Keratinocyte (primary cell): ENCODE measurements around the gene ALDH7A1. TPM values are rescaled to one million over a fixed set of nuclear protein-coding genes. Genes with fewer than 3 reads are reported as not detected.
"Not testable (repeated sequence)": the region's sequence is repeated elsewhere in the genome, so short reads cannot be mapped to it uniquely, and the experiment has no call there.

ENCODE experiments used
- DNase-seq: peaks from one replicate; pipeline ENCODE4 v3.0.0-alpha.2; 2011; ENCODE audit warnings: low read depth, missing footprints, low spot score
- FAIRE-seq: peaks from 2 replicates; lab custom pipeline; 2011; peaks lifted over from hg19 to GRCh38; lab: Jason Lieb, UNC
- H2AFZ ChIP-seq: 2 replicates; pipeline ENCODE4 v1.6.0; 2012; ENCODE audit warnings: low read length, control low read depth, inconsistent platforms; ENCODE audit not compliant: control insufficient read depth
- H3K27ac ChIP-seq: 2 replicates; pipeline ENCODE4 v1.5.1; 2011; ENCODE audit warnings: low read length; ENCODE audit not compliant: control insufficient read depth, insufficient read depth
- H3K27me3 ChIP-seq: 3 replicates; pipeline ENCODE4 v1.6.0; 2011; ENCODE audit warnings: low read length; ENCODE audit not compliant: control insufficient read depth, insufficient read depth; ENCODE audit errors: extremely low read depth
- H3K36me3 ChIP-seq, 2 experiments: 2 replicates in 1 of 2; 3 replicates in 1 of 2; pipeline ENCODE4 v1.5.1; 2011; ENCODE audit warnings: low read length in 2 of 2, mild to moderate bottlenecking in 1 of 2; ENCODE audit not compliant: control insufficient read depth in 2 of 2, insufficient read depth in 2 of 2; ENCODE audit errors: extremely low read depth in 1 of 2
- H3K4me1 ChIP-seq: 3 replicates; pipeline ENCODE4 v1.5.1; 2011; ENCODE audit warnings: low read length; ENCODE audit not compliant: control insufficient read depth, insufficient read depth; ENCODE audit errors: extremely low read depth
- H3K4me2 ChIP-seq: 3 replicates; pipeline ENCODE4 v1.6.0; 2011; ENCODE audit warnings: low read depth, low read length; ENCODE audit not compliant: control insufficient read depth, insufficient read depth; ENCODE audit errors: extremely low read depth
- H3K4me3 ChIP-seq, 3 experiments: fragments of 200-600 bp in 1 of 3; sonication (generic) in 1 of 3; 2 replicates in 2 of 3; 3 replicates in 1 of 3; pipeline ENCODE4 v1.5.1; 2011 to 2016; ENCODE audit warnings: low read length in 3 of 3, mild to moderate bottlenecking in 3 of 3, control low read depth in 2 of 3, inconsistent platforms in 1 of 3, low read depth in 1 of 3, mixed read lengths in 1 of 3, mixed run types in 1 of 3, moderate library complexity in 1 of 3; ENCODE audit not compliant: control insufficient read depth in 2 of 3, insufficient read depth in 2 of 3; ENCODE audit errors: extremely low read depth in 1 of 3
- H3K79me2 ChIP-seq: 2 replicates; pipeline ENCODE4 v1.6.0; 2012; ENCODE audit warnings: low read length; ENCODE audit not compliant: control insufficient read depth, insufficient read depth
- H3K9ac ChIP-seq: 3 replicates; pipeline ENCODE4 v1.6.0; 2011; ENCODE audit warnings: low read length; ENCODE audit not compliant: control insufficient read depth, insufficient read depth; ENCODE audit errors: extremely low read depth
- H3K9me1 ChIP-seq: 3 replicates; pipeline ENCODE4 v1.6.0; 2011; ENCODE audit warnings: low read length; ENCODE audit not compliant: control insufficient read depth, insufficient read depth; ENCODE audit errors: extremely low read depth
- H3K9me3 ChIP-seq: 2 replicates; pipeline ENCODE4 v1.5.1; 2012; ENCODE audit warnings: low read depth, low read length; ENCODE audit not compliant: control insufficient read depth
- H4K20me1 ChIP-seq: 3 replicates; pipeline ENCODE4 v1.6.0; 2011; ENCODE audit warnings: low read length; ENCODE audit not compliant: control insufficient read depth, insufficient read depth; ENCODE audit errors: extremely low read depth
- CTCF ChIP-seq, 3 experiments: IDR thresholded peaks in 1 of 3; conservative IDR thresholded peaks in 1 of 3; optimal IDR thresholded peaks in 1 of 3; 2 replicates in 2 of 3; 3 replicates in 1 of 3; pipeline versions ENCODE3 to v1.5.1; 2011; ENCODE audit warnings: low read length in 3 of 3, mild to moderate bottlenecking in 3 of 3, moderate library complexity in 2 of 3, control low read depth in 1 of 3, inconsistent platforms in 1 of 3; ENCODE audit not compliant: insufficient read depth in 2 of 3; ENCODE audit errors: extremely low read depth in 1 of 3
- EZH2 ChIP-seq: IDR thresholded peaks from one replicate; pipeline ENCODE4 v1.6.1; 2012; ENCODE audit warnings: inconsistent platforms, mild to moderate bottlenecking, low read length, moderate library complexity
- dilution Hi-C: fragments of 300-500 bp; cut with MboI; formaldehyde crosslinking; loops from one replicate; pipeline ENCODE4 v1.7.0; 2020; ENCODE audit warnings: low sequenced_read_pairs; ENCODE audit not compliant: extremely low pct_ligation_motif_present
- polyA plus RNA-seq, 5 experiments: library from polyadenylated mRNA; depleted of rRNA in 3 of 5; stranded (reverse) in 3 of 5; stranded (forward) in 1 of 5; unstranded in 1 of 5; fragments of >200 nt; gene quantifications; 1 replicate in 1 of 5; 2 replicates in 3 of 5; 3 replicates in 1 of 5; pipeline versions ENCODE4 v1.2.1 to v1.2.3, GENCODE V29; 2011 to 2012; ENCODE audit warnings: missing spikeins in 2 of 5, low read depth in 1 of 5, low replicate concordance in 1 of 5

The ALDH7A1 gene
- polyA plus RNA-seq, 1 donor (not counting 4 experiments of a cell fraction or from before 2014, with no cell fraction given), result 183 TPM

GRCh38 chr5:126562823-126563222, 32.2 kb downstream of the ALDH7A1 start:
- Histone ChIP-seq H3K9me3 (no peaks in the 10 kb centered on the region), H4K20me1 (no peaks in the 10 kb centered on the region), H3K79me2 (no peaks in the 10 kb centered on the region), H3K4me3 (no peak overlapping the region), H3K4me2 (no peak overlapping the region), H3K4me1 (no peaks in the 10 kb centered on the region), H2AFZ (no peak overlapping the region), H3K36me3 (peaks cover 11 to 16% of the 10 kb centered on the region in 2 experiments), H3K9me1 (no peaks in the 10 kb centered on the region), H3K27me3 (no peaks in the 10 kb centered on the region), H3K9ac (no peak overlapping the region), H3K27ac (no peak overlapping the region)
- TF ChIP-seq CTCF (optimal IDR thresholded peaks at IDR 0.05 in 1 of 3, IDR thresholded peaks at IDR 0.05 in 1 of 3, conservative IDR thresholded peaks at IDR 0.05 in 1 of 3; ENCODE audit: extremely low read depth in 1 of 3, insufficient read depth in 2 of 3, low read length in 3 of 3) (no peak), EZH2 (no peak)
- FAIRE-seq, result no peak
- dilution Hi-C loops, result no loop called here
- no peak for DNase-seq

DNA sequence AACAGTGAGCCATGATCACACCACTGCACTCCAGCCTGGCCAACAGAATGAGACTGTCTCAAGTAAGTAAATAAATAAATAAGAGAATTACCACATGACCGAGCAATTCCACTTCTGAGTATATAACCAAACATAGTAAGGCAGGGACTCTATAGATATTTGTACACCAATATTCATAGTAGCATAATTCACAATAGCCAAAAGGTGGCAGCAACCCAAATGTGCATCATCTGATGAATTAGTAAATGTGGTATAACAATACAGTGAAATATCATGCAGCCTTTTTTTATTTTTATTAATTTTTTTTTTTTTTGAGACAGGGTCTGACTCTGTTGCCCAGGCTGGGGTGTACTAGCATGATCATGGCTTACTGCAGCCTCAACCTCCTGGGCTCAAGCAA, 33.1 kb downstream of the ALDH7A1 start:
- no peak for DNase-seq
- Histone ChIP-seq H3K9me1 (no peaks in the 10 kb centered on the region), H3K27ac (no peak overlapping the region), H3K4me3 (no peak overlapping the region), H3K9me3 (no peaks in the 10 kb centered on the region), H3K36me3 (peaks cover 11 to 16% of the 10 kb centered on the region in 2 experiments), H3K79me2 (no peaks in the 10 kb centered on the region), H3K4me2 (no peak overlapping the region), H3K27me3 (no peaks in the 10 kb centered on the region), H4K20me1 (no peaks in the 10 kb centered on the region), H2AFZ (no peak overlapping the region), H3K4me1 (no peaks in the 10 kb centered on the region), H3K9ac (no peak overlapping the region)
- no peak for FAIRE-seq
- dilution Hi-C loops, result no loop called here
- TF ChIP-seq CTCF (optimal IDR thresholded peaks at IDR 0.05 in 1 of 3, IDR thresholded peaks at IDR 0.05 in 1 of 3, conservative IDR thresholded peaks at IDR 0.05 in 1 of 3; ENCODE audit: extremely low read depth in 1 of 3, insufficient read depth in 2 of 3, low read length in 3 of 3) (no peak), EZH2 (no peak)

- H3K79me2 ChIP-seq, H3K4me1 ChIP-seq, DNase-seq, H3K9me3 ChIP-seq, H3K9me1 ChIP-seq, FAIRE-seq, H4K20me1 ChIP-seq, H3K27me3 ChIP-seq, H3K9ac ChIP-seq, H3K4me2 ChIP-seq, dilution Hi-C loops, H3K27ac ChIP-seq, H2AFZ ChIP-seq, H3K4me3 ChIP-seq: not testable (repeated sequence)
- H3K36me3 ChIP-seq, result peaks cover 22 to 28% of the 10 kb centered on the region in 2 experiments
These were observed 39.9 kb downstream of the ALDH7A1 start for GRCh38 chr5:126555101-126555500.
